Left ventricle myocardium inferior (tissue), 1 donor: ENCODE results near the gene CDH4. TPM values are rescaled to one million over a fixed set of nuclear protein-coding genes. Genes with fewer than 3 reads are reported as not detected.

Experiments
- DNase-seq: peaks from one replicate; pipeline ENCODE4 v3.0.0-alpha.2; 2020
- H3K27ac ChIP-seq: fragments of 200-600 bp; replicated peaks from 2 replicates; pipeline ENCODE4 v1.8.0; 2021
- H3K27me3 ChIP-seq: fragments of 200-600 bp; 2 replicates; pipeline ENCODE4 v1.8.0; 2021; ENCODE audit warnings: low read depth
- H3K36me3 ChIP-seq: fragments of 200-600 bp; 2 replicates; pipeline ENCODE4 v1.8.0; 2021
- H3K4me1 ChIP-seq: fragments of 200-600 bp; 2 replicates; pipeline ENCODE4 v1.8.0; 2021
- H3K4me3 ChIP-seq: fragments of 200-600 bp; 2 replicates; pipeline ENCODE4 v1.8.0; 2021; ENCODE audit warnings: mild to moderate bottlenecking, moderate library complexity
- H3K9me3 ChIP-seq: fragments of 200-600 bp; replicated peaks from 2 replicates; pipeline ENCODE4 v1.8.0; 2021
- CTCF ChIP-seq: fragments of 200-600 bp; IDR thresholded peaks from 2 replicates; pipeline ENCODE4 v1.8.0; 2021; ENCODE audit warnings: antibody characterized with exemption, mild to moderate bottlenecking, borderline replicate concordance
- intact Hi-C: fragments of 100-400 bp; cut with micrococcal nuclease; formaldehyde crosslinking; loops from one replicate; pipeline ENCODE4 v1.11.0; 2022
- total RNA-seq: library from RNA; stranded (reverse); fragmentation: NEBNext Ultra II Directional; extraction: Animal tissue kit (Norgen Biotek cat#: 25700); gene quantifications from one replicate; pipeline ENCODE4 v1.2.1, GENCODE V29; 2021
- donor health status: DM: no; HTN: yes; CAD: no; lungs with severe emphysema.

CDH4 gene
- total RNA-seq, 1 donor from 2014 or later, result 0.05 TPM

DNA sequence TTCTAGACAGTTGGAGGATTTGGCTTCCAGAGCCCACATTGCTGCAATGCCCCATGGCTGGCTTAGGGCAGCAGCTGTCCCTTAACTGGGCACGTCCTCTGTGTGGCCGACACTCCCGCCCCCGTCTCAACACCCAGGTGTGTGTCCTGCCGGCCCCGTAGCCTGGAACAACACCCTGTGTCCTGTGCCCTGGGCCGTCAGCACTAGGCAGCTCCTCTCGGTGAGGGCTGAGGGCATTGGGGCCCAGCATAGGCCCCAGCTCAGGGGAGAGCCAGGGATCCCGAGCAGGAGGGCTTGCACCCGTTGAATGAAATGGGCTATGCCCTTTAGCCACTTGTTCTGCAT, 121.0 kb downstream of the CDH4 start:
- no peak for DNase-seq
- Histone ChIP-seq H3K9me3 (peaks cover 1% of the 10 kb centered on the region), H3K27ac (no peak overlapping the region), H3K4me1 (no peaks in the 10 kb centered on the region), H3K27me3 (peaks cover 67% of the 10 kb centered on the region), H3K4me3 (no peak overlapping the region), H3K36me3 (no peaks in the 10 kb centered on the region)
- no peak for TF ChIP-seq CTCF
- intact Hi-C loops, result no loop called here

- intact Hi-C loops, result no loop called here
- no peak overlapping the region for H3K4me3 ChIP-seq
- H3K27me3 ChIP-seq, result peaks cover 56% of the 10 kb centered on the region
- no peaks in the 10 kb centered on the region for H3K4me1 ChIP-seq
- peaks cover 6% of the 10 kb centered on the region for H3K9me3 ChIP-seq
- no peak overlapping the region for H3K27ac ChIP-seq
- no peaks in the 10 kb centered on the region for H3K36me3 ChIP-seq
- no peak for TF ChIP-seq CTCF
- DNase-seq, result no peak
These were observed 122.0 kb downstream of the CDH4 start for GRCh38 chr20:61373956-61374545.

DNA sequence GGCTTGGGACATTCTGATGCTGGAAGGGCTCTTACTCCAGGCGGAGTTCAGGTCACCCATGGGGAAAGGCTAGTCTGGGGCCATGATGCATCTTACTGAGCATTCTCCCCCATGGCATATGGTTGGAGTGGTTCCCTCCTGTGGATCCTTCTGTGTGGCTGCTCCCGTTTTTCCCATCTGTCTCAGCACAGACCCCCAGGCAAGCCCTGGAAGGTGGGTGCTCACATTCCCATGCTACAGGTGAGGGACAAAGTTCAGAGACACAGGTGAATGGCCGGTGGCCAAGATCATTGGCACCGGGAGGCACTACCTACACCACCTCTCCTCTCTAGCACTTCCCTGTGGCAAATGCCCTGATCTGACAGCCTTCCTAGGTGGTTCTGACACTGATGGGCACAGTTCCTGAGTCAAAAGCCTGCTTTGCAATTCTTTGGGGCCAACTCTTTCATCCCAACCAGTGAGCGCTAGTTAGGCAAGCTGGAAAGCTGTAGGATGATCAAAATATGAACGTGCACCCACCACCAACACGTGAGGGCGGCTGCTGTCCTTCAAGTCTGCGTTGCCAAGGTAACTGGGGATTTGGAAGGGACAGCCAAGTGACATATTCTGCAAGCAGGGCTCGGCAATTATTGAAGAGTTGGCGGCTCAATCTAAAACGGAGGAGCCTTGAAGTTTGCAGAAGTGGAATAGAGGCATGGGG, 124.6 kb downstream of the CDH4 start:
- Histone ChIP-seq H3K9me3 (peaks cover 12% of the 10 kb centered on the region), H3K4me3 (no peak overlapping the region), H3K27me3 (peaks cover 42% of the 10 kb centered on the region), H3K4me1 (no peaks in the 10 kb centered on the region), H3K27ac (no peak overlapping the region), H3K36me3 (no peaks in the 10 kb centered on the region)
- TF ChIP-seq CTCF, result no peak
- intact Hi-C loops, result no loop called here
- DNase-seq, result no peak

GRCh38 chr20:61378694-61379355, 126.8 kb downstream of the CDH4 start:
- TF ChIP-seq CTCF, result no peak
- no peak for DNase-seq
- Histone ChIP-seq H3K36me3 (no peaks in the 10 kb centered on the region), H3K27me3 (peaks cover 30% of the 10 kb centered on the region), H3K27ac (no peak overlapping the region), H3K9me3 (peaks cover 23% of the 10 kb centered on the region), H3K4me3 (no peak overlapping the region), H3K4me1 (no peaks in the 10 kb centered on the region)
- intact Hi-C loops, result no loop called here

- H3K27me3 ChIP-seq, result peaks cover 23% of the 10 kb centered on the region
- no peak for TF ChIP-seq CTCF
- no peak for DNase-seq
- H3K4me3 ChIP-seq, result no peak overlapping the region
- H3K27ac ChIP-seq, result no peak overlapping the region
- intact Hi-C loops, result no loop called here
- H3K9me3 ChIP-seq, result peaks cover 29% of the 10 kb centered on the region
- no peaks in the 10 kb centered on the region for H3K4me1 ChIP-seq
- H3K36me3 ChIP-seq, result no peaks in the 10 kb centered on the region
These were observed 128.0 kb downstream of the CDH4 start for GRCh38 chr20:61379898-61380544.
